Tibial nerve (tissue), 4 donors: ENCODE data around the gene ANKRD23. TPM values are rescaled to one million over a fixed set of nuclear protein-coding genes. Genes with fewer than 3 reads are reported as not detected.
A peak's percentile ranks its signal among the peaks of the same experiment; 100 is the strongest.

Experiments
- DNase-seq, 2 donors: peaks; one replicate each; pipeline ENCODE4 v3.0.0-alpha.2; 2019; ENCODE audit warnings: low spot score in 2 of 2
- H3K27ac ChIP-seq, 4 donors: fragments of 200-600 bp; sonication (generic) in 3 of 4; one replicate each; pipeline ENCODE4 v1.5.1; 2017 to 2019; ENCODE audit warnings: mild to moderate bottlenecking in 1 of 4
- H3K27me3 ChIP-seq, 2 donors: fragments of 200-600 bp; sonication (generic) in 1 of 2; one replicate each; pipeline versions ENCODE4 v1.5.1 to v1.6.0; 2017 to 2019
- H3K36me3 ChIP-seq, 3 donors: fragments of 200-600 bp; sonication (generic); one replicate each; pipeline ENCODE4 v1.5.1; 2018 to 2019
- H3K4me1 ChIP-seq, 4 donors: fragments of 200-600 bp; sonication (generic) in 3 of 4; one replicate each; pipeline ENCODE4 v1.5.1; 2017 to 2019
- H3K4me3 ChIP-seq, 4 donors: fragments of 200-600 bp; sonication (generic) in 3 of 4; one replicate each; pipeline ENCODE4 v1.5.1; 2017 to 2019; ENCODE audit warnings: mild to moderate bottlenecking in 1 of 4, moderate library complexity in 1 of 4
- H3K9me3 ChIP-seq, 4 donors: fragments of 200-600 bp; sonication (generic) in 3 of 4; one replicate each; pipeline ENCODE4 v1.5.1; 2017 to 2019
- CTCF ChIP-seq, 5 experiments: fragments of 200-600 bp in 3 of 5; fragments of 450-650 bp in 2 of 5; sonication (generic) in 3 of 5; IDR thresholded peaks; one replicate each; pipeline ENCODE4 v1.5.1; 2016 to 2019; ENCODE audit warnings: antibody characterized with exemption in 5 of 5, mild to moderate bottlenecking in 3 of 5, moderate library complexity in 2 of 5
- EP300 ChIP-seq, 2 donors: sonication (generic); formaldehyde crosslinking; IDR thresholded peaks; one replicate each; pipeline ENCODE4 v1.6.1; 2017; ENCODE audit warnings: antibody characterized with exemption in 2 of 2, mild to moderate bottlenecking in 1 of 2
- POLR2A ChIP-seq, 2 donors: fragments of 450-650 bp; IDR thresholded peaks; one replicate each; pipeline ENCODE4 v1.6.1; 2017; ENCODE audit warnings: antibody characterized with exemption in 2 of 2, mild to moderate bottlenecking in 2 of 2, moderate library complexity in 2 of 2
- WGBS, 2 donors: methylation state at CpG; one replicate each; pipeline ENCODE4 v1.1.5; 2018; 5-methylcytosine and 5-hydroxymethylcytosine counted together
- total RNA-seq, 4 donors: library from RNA; depleted of rRNA; stranded (reverse); fragments of >200 nt; gene quantifications; one replicate each; pipeline ENCODE4 v1.1.0, GENCODE V29; 2016

The ANKRD23 gene
- total RNA-seq, 4 donors from 2014 or later: 6.1 to 23.1 (median 11.2) TPM

GRCh38 chr2:96868555-96869280 is 24.9 kb upstream of the ANKRD23 start:
- peak overlapping the region; percentile 94 to 99 (median 98) for H3K27ac ChIP-seq
- DNase-seq: peak; percentile 85 to 86
- peak overlapping the region; percentile 64 to 92 (median 88) for H3K4me3 ChIP-seq
- peak; percentile 52 to 79 (median 73) for TF ChIP-seq CTCF (IDR thresholded peaks at IDR 0.05)
- peak in 1 of 2 donors; percentile 85 for TF ChIP-seq EP300 (IDR thresholded peaks at IDR 0.05)
- TF ChIP-seq POLR2A (IDR thresholded peaks at IDR 0.05): peak; percentile 36 to 40
- peaks cover 3 to 40% (median 11%) of the 10 kb centered on the region in 3 donors for H3K36me3 ChIP-seq
- no peaks in the 10 kb centered on the region for H3K9me3 ChIP-seq
- peaks cover 0 to 75% (median 44%) of the 10 kb centered on the region in 4 donors for H3K4me1 ChIP-seq
- 0% methylated on average over 24 to 35 of the region's 76 CpGs for WGBS, 2 donors
- no peaks in the 10 kb centered on the region for H3K27me3 ChIP-seq

- peaks cover 0 to 75% (median 37%) of the 10 kb centered on the region in 4 donors for H3K4me1 ChIP-seq
- H3K9me3 ChIP-seq: no peaks in the 10 kb centered on the region
- TF ChIP-seq EP300 (IDR thresholded peaks at IDR 0.05) (no peak), CTCF (IDR thresholded peaks at IDR 0.05) (no peak), POLR2A (IDR thresholded peaks at IDR 0.05) (no peak)
- 5 to 16% methylated on average over 12 to 27 of the region's 27 CpGs for WGBS, 2 donors
- peak overlapping the region; percentile 64 to 92 (median 88) for H3K4me3 ChIP-seq
- no peak for DNase-seq
- H3K27ac ChIP-seq: peak overlapping the region; percentile 94 to 99 (median 98)
- H3K36me3 ChIP-seq: peaks cover 3 to 47% (median 15%) of the 10 kb centered on the region in 3 donors
- no peaks in the 10 kb centered on the region for H3K27me3 ChIP-seq
These were observed 24.1 kb upstream of the ANKRD23 start for GRCh38 chr2:96867756-96868554.

- 34 to 40% methylated on average over 19 to 20 of the region's 22 CpGs for WGBS, 2 donors
- TF ChIP-seq POLR2A (IDR thresholded peaks at IDR 0.05) (no peak), CTCF (IDR thresholded peaks at IDR 0.05) (no peak), EP300 (IDR thresholded peaks at IDR 0.05) (peak in 1 of 2 donors; percentile 27)
- H3K27ac ChIP-seq: peak overlapping the region; percentile 94 to 99 (median 98)
- H3K9me3 ChIP-seq: no peaks in the 10 kb centered on the region
- H3K4me3 ChIP-seq: peak overlapping the region; percentile 64 to 92 (median 88)
- peaks cover 0 to 72% (median 38%) of the 10 kb centered on the region in 4 donors for H3K4me1 ChIP-seq
- peaks cover 3 to 54% (median 15%) of the 10 kb centered on the region in 3 donors for H3K36me3 ChIP-seq
- no peak for DNase-seq
- no peaks in the 10 kb centered on the region for H3K27me3 ChIP-seq
These were observed 23.4 kb upstream of the ANKRD23 start for GRCh38 chr2:96866986-96867755.

GRCh38 chr2:96866586-96866985 is 22.8 kb upstream of the ANKRD23 start:
- Histone ChIP-seq H3K27ac (peak overlapping the region; percentile 94 to 99 (median 98)), H3K4me3 (peak overlapping the region in 3 of 4 donors; percentile 64 to 92 (median 85)), H3K36me3 (peaks cover 3 to 60% (median 15%) of the 10 kb centered on the region in 3 donors), H3K9me3 (no peaks in the 10 kb centered on the region), H3K4me1 (peaks cover 0 to 72% (median 40%) of the 10 kb centered on the region in 4 donors), H3K27me3 (no peaks in the 10 kb centered on the region)
- TF ChIP-seq CTCF (IDR thresholded peaks at IDR 0.05): no peak
- no peak for TF ChIP-seq POLR2A (IDR thresholded peaks at IDR 0.05)
- peak in 1 of 2 donors; percentile 3 for TF ChIP-seq EP300 (IDR thresholded peaks at IDR 0.05)
- no peak for DNase-seq
- 43 to 46% methylated on average over 7 to 8 of the region's 8 CpGs for WGBS, 2 donors
